K562 (cell line): Measurements from ENCODE around the gene STK32C.

ENCODE experiments used
- ELF1 ChIP-seq: fragments of 200-800 bp; sonication (Bioruptor generic); IDR thresholded peaks from 2 replicates; pipeline ENCODE4 v1.6.1; 2016; ENCODE audit warnings: missing genetic modification characterization, missing compliant biosample characterization
- GATAD2B ChIP-seq: fragments of 450-650 bp; IDR thresholded peaks from 2 replicates; pipeline ENCODE4 v1.6.1; 2017; ENCODE audit warnings: mild to moderate bottlenecking, borderline replicate concordance
- JUN ChIP-seq, 2 experiments: sonication (generic) in 1 of 2; formaldehyde crosslinking in 1 of 2; IDR thresholded peaks; 2 replicates each; pipeline versions ENCODE4 v1.6.1 to v1.8.0; 2012 to 2022; ENCODE audit warnings: borderline replicate concordance in 2 of 2, mild to moderate bottlenecking in 2 of 2, improper control_type of control experiment in 1 of 2, low read depth in 1 of 2, low read length in 1 of 2, missing genetic modification reagents in 1 of 2
- NCOA4 ChIP-seq: fragments of 450-650 bp; IDR thresholded peaks from 2 replicates; pipeline ENCODE4 v1.6.1; 2018; ENCODE audit warnings: mild to moderate bottlenecking; ENCODE audit not compliant: partially characterized antibody
- RFX1 ChIP-seq: fragments of 450-650 bp; IDR thresholded peaks from 2 replicates; pipeline ENCODE4 v1.6.1; 2016; ENCODE audit warnings: mild to moderate bottlenecking, moderate library complexity
- TEAD4 ChIP-seq, 2 experiments: sonication (generic) in 1 of 2; formaldehyde crosslinking in 1 of 2; IDR thresholded peaks; 2 replicates each; pipeline versions ENCODE4 v1.6.1 to v1.8.0; 2012 to 2022; ENCODE audit warnings: borderline replicate concordance in 1 of 2, inconsistent platforms in 1 of 2, low read length in 1 of 2, mild to moderate bottlenecking in 1 of 2, missing genetic modification reagents in 1 of 2
- ZBTB12 ChIP-seq: fragments of 250-450 bp; sonication (Bioruptor Pico); IDR thresholded peaks from 2 replicates; pipeline ENCODE4 v1.4.0; 2020
- ZNF134 ChIP-seq: fragments of 250-450 bp; sonication (Bioruptor Pico); conservative IDR thresholded peaks from 2 replicates; pipeline ENCODE4 v1.4.0; 2020
- ZNF274 ChIP-seq: IDR thresholded peaks from 2 replicates; pipeline ENCODE4 v1.6.1; 2011; ENCODE audit warnings: low read depth, mild to moderate bottlenecking, low read length, moderate library complexity, borderline replicate concordance
- TF ChIP-seq, protein P1 (sequence below), 3 experiments: IDR thresholded peaks in 2 of 3; conservative IDR thresholded peaks in 1 of 3; 2 replicates each; pipeline ENCODE4 v1.5.1; 2011 to 2012; ENCODE audit warnings: low read length in 3 of 3, mild to moderate bottlenecking in 3 of 3, control low read depth in 2 of 3, improper control_type of control experiment in 1 of 3, inconsistent platforms in 1 of 3, low read depth in 1 of 3, mixed read lengths in 1 of 3, moderate library complexity in 1 of 3; ENCODE audit not compliant: insufficient read depth in 2 of 3
- TF ChIP-seq, protein P2 (sequence below): fragments of 250-450 bp; sonication (Bioruptor Pico); IDR thresholded peaks from 2 replicates; pipeline ENCODE4 v1.5.0; 2021; ENCODE audit warnings: mild to moderate bottlenecking, moderate library complexity

GRCh38 chr10:132302421-132303310 lies 5.1 kb downstream of the STK32C start:
- TF ChIP-seq, protein P1, sequence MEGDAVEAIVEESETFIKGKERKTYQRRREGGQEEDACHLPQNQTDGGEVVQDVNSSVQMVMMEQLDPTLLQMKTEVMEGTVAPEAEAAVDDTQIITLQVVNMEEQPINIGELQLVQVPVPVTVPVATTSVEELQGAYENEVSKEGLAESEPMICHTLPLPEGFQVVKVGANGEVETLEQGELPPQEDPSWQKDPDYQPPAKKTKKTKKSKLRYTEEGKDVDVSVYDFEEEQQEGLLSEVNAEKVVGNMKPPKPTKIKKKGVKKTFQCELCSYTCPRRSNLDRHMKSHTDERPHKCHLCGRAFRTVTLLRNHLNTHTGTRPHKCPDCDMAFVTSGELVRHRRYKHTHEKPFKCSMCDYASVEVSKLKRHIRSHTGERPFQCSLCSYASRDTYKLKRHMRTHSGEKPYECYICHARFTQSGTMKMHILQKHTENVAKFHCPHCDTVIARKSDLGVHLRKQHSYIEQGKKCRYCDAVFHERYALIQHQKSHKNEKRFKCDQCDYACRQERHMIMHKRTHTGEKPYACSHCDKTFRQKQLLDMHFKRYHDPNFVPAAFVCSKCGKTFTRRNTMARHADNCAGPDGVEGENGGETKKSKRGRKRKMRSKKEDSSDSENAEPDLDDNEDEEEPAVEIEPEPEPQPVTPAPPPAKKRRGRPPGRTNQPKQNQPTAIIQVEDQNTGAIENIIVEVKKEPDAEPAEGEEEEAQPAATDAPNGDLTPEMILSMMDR (IDR thresholded peaks at IDR 0.05 in 2 of 3, conservative IDR thresholded peaks at IDR 0.05 in 1 of 3; ENCODE audit: insufficient read depth in 2 of 3, low read depth in 1 of 3, low read length in 3 of 3), result no peak
- TF ChIP-seq JUN (IDR thresholded peaks at IDR 0.05; ENCODE audit: borderline replicate concordance, low read depth, low read length), result no peak
- no peak for TF ChIP-seq JUN (CRISPR knock-in tag; IDR thresholded peaks at IDR 0.05; ENCODE audit: borderline replicate concordance)
- no peak for TF ChIP-seq RFX1
- no peak for TF ChIP-seq ZNF134 (CRISPR knock-in tag)
- no peak for TF ChIP-seq GATAD2B
- TF ChIP-seq, protein P2, sequence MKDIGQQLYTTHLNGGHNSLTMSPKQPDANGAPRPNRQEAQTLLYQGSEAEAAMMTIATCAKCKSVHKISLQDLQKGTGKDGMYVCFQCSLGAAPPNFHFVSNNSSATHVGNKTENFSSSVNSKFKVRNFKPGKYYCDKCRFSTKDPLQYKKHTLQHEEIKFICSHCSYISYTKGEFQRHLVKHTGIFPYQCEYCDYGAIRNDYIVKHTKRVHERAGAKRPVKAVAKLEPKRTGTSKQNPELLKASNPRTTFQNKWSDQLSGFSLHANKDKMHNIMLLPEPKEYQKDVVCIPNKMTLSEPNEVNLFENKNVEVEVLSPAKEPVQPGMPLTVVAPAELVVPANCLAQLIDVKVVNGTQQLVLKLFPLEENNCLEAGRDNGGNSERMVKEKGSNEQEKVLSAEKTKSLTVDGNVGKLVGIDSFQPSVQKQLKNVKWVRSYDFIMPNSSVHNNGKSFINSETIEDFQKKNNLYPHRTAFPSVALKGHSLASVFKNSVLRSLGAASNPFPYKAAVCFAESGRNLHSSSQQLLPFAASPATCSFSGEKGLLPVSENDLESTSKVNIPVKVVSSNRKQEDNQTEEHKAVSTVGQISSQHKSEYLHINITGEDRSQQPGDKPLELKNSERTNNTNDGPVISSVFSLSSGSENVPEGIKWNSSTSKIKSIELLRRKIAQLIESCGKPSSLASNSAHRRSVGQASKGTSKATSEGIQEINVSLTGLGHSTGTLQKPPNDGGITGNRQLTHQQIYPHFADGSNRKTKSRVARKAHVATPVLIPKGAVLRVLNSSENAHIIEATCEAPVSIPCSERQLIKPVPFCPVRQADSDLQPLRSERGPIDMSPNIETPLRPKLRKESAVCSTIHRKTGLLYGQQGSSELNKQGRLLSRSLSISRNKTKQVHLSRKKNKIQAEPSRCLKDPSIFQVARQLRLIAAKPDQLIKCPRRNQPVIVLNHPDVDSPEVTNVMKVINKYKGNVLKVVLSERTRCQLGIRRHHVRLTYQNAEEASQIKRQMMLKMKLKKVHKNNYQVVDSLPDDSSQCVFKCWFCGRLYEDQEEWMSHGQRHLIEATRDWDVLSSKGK (CRISPR knock-in tag), result no peak
- no peak for TF ChIP-seq ZNF274
- no peak for TF ChIP-seq NCOA4
- TF ChIP-seq TEAD4 (IDR thresholded peaks at IDR 0.05; ENCODE audit: low read length), result no peak
- no peak for TF ChIP-seq TEAD4 (CRISPR knock-in tag; IDR thresholded peaks at IDR 0.05; ENCODE audit: borderline replicate concordance)
- no peak for TF ChIP-seq ELF1 (tag)
- TF ChIP-seq ZBTB12 (CRISPR knock-in tag), result no peak
